Stimulated activated naive CD4-positive, alpha-beta T cell (primary cell): ENCODE results near the gene HNRNPH1.
"Not testable (repeated sequence)": the region's sequence is repeated elsewhere in the genome, so short reads cannot be mapped to it uniquely, and the experiment has no call there.

Experiments
- DNase-seq, 6 experiments: peaks; one replicate each; lab custom pipeline; 2025; lab: John Stamatoyannopoulos, UW

Gene HNRNPH1

DNA sequence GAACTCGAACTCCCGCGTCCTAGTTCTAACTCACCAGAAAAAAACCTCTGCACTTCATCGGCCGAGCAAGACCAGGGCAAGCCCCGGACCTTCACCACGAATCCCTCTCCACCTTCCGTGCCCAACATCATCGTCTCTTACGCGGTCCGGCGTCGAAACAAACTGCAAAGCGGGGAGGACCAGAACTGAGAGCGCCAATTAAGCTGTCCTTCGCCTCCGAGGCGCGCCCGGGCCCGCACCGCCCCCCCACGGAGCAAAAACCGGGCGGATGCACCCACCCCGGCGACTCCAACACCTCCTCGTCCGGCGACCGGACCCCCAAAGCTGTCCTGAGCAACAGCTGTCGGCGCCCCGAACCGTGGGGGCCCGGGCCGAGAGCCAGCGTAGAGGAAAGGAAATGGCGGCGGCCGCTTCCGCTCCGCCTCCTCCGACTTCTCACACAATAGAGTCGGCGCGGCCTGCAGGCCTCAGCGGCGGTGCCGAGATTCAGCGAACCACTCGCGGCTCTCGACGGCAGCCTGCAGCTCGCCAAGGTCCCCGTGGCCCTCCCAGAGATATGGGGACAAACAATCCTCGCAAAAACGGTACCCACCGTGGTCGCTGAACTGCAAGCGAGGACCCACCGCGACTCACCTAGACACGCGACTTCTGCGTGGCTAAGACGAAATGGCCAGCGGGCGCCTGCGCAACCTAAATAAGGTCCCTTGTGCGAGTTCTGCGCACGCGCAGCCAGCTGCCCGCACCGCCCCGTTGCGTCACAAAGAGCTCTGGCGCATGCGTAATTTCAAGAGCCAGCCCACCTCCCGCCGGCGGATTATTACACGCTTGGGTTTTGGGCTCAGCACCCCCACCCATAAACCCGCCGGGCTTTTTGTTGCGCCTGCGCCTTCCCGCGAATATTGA is at the start of gene HNRNPH1:
Gene HNRNPH1 (minus strand): TSS at position 669 of the 903 bp plus-strand sequence. CDS start 538 bp downstream, at position 131.
- DNase-seq, result peak; percentile 95 to 99 (median 99)

- peak in 4 of 6 experiments; percentile 6 to 29 (median 18) for DNase-seq
These were observed 44.9 kb upstream of the HNRNPH1 start for GRCh38 chr5:179668391-179668790.

GRCh38 chr5:179661647-179662046 is 38.2 kb upstream of the HNRNPH1 start:
- DNase-seq, result not testable (repeated sequence)

- peak in 3 of 6 experiments; percentile 9 to 26 (median 18) for DNase-seq
These were observed 34.8 kb upstream of the HNRNPH1 start for GRCh38 chr5:179658179-179658856.

DNA sequence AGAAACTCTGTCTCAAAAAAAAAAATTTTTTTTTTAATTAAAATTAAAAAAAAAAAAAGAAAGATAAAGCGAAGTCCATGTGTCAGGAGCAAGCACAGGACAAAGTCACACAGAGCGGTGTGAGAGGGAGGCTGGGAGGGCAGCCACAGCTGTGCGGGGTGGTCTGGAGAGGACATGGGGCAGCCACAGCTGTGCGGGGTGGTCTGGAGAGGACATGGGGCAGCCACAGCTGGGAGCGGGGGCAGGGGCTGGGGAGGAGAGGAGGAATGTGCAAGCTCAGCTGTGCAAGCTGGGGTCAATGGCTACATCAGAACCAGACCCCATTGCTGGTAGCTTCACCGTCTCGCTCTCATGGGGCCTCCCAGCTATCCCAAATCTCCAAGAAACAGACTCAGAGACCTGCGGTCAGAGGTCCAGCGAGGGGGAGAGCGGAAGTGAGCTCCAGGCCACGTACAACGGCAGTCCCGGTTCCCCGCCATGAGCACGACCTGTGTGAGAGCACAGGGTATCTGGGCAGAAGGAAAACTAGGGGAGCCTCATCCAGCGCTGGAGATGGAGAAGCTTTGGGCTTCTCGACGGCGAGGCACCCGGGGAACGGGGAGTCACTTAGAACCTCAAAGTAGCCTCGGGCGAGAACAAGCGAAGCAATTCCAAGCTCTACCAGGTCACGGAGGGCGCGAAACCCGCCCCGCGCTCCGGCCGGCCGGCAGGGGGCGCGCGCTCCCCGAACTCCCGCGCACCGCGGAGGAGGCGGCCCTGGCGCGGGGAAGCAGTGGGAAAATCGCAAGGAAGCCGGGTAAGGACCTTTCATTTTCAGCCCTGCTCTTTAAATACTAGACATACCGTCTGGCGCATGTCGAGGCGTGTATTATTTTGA is 34.1 kb upstream of the HNRNPH1 start:
- not testable (repeated sequence) for DNase-seq

GRCh38 chr5:179653135-179653534 is 29.7 kb upstream of the HNRNPH1 start:
- DNase-seq, result not testable (repeated sequence)

- DNase-seq, result not testable (repeated sequence)
These were observed 26.8 kb upstream of the HNRNPH1 start for GRCh38 chr5:179650245-179650644.

DNA sequence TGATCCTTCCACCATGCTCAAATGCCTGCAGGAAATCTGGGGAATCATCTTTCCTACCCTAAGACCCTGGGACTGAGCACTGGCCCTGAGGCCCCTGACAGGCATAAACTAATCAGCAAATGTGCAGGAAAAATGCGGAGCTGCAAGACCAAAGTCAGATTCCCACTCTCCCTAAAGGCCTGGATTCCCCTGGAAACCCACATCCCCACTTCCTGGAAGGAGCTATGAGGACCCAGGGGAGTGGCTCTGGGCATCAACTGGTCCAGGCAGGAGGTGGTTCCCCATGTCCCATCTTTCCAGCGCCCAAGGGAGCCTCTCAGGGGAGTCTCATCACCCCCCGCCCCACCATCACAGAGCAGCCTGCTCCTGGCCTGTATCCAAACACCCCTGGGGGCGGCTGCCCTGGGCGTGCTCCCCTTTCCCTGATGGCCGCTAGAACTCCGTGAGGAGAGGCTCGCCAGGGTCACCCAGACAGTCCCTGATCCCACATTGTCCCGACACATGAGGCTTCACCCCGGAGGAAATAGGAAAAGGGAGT is 25.8 kb upstream of the HNRNPH1 start:
- DNase-seq, result not testable (repeated sequence)

DNA sequence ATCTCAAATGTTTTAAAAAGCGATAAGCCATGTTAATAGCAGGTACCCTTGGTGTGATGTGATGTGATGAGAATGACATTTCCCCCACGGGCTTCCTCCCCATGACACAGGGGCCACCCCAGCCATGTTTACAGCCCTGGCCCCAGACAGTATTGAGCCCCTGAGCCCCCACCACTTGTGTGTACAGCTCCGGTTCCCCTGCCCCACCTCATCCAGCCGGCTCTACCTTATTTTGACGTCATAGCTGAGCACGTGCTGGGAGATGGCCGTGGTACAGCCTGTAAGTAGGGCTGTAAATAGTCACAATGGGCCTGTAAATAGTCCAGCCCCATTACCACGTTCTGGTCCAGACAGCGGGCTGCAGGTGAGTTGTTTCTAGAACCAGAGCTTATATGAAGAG is 24.9 kb upstream of the HNRNPH1 start:
- DNase-seq, result no peak

DNA sequence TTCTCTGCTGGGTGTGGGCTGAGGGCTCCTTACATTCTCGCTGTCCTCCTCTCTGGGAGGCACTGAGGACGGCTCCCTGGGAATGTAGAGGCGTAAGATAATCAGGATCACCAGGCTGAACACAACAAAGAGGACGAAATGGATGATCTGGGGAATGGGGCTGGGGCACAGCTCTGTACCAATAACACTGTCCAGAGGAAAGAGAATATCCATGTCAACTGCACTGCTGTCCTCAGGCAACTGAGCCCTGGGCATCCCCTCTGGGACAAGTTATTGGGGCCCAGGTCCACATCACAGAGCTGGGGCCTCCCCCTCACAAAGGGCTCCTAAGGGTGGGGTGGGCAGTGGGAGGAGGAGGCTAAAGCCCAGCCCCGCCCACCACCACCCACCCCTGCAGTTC is 21.3 kb upstream of the HNRNPH1 start:
- DNase-seq, result not testable (repeated sequence)

GRCh38 chr5:179643141-179643920 is 19.9 kb upstream of the HNRNPH1 start:
- DNase-seq, result not testable (repeated sequence)

DNA sequence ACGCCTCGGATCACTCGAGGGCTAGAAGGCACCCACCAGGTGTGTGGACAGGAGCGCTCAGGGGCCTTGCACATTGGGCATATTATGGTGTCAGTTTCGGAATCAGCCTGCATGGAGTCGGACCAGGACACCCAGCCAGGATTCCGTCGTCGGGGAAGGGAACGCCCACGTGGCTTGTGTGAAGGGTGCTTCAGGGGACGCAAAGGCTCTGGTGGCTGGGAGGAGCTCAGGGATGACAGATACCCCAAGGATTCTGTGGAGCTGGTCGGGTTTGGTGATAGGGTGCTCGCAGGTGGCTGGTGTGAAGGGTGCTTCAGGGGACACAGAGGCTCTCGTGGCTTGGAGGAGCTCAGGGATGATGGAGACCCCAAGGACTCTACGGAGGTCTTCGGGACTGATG is 19.2 kb upstream of the HNRNPH1 start:
- DNase-seq, result not testable (repeated sequence)

- DNase-seq, result not testable (repeated sequence)
These were observed 18.3 kb upstream of the HNRNPH1 start for GRCh38 chr5:179641745-179642144.

- not testable (repeated sequence) for DNase-seq
These were observed 15.8 kb upstream of the HNRNPH1 start for GRCh38 chr5:179639296-179639695.

- DNase-seq, result not testable (repeated sequence)
These were observed 11.1 kb upstream of the HNRNPH1 start for GRCh38 chr5:179634370-179635172.

DNA sequence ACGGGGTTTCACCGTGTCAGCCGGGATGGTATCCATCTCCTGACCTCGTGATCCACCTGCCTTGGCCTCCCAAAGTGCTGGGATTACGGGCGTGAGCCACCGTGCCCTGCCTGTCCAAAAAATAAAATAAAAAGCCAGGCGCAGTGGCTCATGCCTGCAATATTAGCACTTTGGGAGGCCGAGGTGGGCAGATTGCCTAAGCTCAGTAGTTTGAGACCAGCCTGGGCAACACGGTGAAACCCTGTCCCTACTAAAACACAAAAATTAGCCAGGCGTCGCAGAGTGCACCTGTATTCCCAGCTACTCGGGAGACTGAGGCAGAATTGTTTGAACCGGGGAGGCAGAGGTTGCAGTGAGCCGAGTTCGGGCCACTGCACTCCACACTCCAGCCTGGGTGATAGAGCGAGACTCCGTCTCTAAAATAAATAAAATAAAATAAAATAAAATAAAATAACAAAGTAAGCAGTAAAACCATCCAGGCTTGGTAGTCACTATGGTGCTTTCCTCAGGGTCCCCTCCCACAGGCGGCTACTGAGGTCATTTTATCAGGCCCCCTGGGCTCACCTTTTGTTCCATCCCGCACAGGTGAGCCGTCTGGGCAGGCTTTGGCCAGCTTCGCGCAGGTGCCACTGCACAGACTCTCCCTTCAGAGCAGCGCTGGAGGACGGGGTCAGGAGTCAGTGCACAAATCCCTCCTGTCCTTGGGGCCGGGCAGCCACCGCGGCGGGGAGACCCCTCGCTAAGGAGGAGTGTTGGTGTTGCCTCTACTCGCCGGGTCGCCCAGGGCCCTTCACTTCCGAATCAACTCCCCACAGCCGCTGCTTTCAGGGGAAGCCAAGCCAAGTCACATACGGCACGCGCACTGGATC is 10.3 kb upstream of the HNRNPH1 start:
- not testable (repeated sequence) for DNase-seq

- DNase-seq, result no peak
These were observed 1.4 kb upstream of the HNRNPH1 start for GRCh38 chr5:179624841-179625271.

DNA sequence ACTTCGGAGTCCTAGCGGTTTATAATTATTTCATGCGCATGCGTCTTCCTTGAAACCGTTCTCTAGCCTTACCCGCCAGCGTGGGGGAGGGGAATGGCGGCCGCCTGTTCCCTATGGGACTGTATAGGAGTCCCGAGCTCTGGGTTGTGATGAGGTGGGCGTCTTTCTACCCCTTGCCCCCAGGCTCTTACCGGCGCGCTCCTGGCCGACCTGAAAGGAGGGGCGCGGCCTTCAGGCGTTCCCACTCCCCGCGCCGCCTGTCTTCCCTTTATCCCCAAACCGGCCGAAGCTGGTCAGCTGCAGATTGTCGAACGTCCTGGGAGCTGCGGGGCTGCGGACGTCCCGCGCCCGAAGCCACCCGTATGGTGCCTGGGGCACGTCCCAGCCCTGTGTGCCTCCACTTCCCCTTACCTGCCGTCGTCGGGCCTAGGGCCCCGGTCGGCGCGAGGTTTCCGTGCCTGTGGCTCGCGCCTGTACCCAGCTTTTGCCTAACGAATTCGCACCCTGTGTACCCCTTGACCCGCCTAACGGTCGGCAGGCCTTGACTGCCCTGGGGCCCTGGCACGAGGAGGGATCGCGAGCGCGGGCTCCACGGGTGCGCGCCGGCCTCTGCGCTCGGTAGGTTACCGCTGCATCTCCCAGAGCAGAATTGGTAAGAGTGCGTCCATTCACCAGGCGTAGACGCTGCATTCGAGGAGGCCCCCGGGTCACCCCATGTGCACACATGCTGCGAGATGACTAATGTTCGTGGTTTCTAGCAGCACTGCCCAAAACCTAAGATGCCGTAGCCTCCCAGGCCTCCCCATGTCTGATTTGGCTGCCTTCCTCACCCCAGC is 653 bp upstream of the HNRNPH1 start:
- peak in 2 of 6 experiments; percentile 19 to 80 for DNase-seq
